HepG2 (cell line): Measurements from ENCODE around the gene OSBPL2. TPM values are rescaled to one million over a fixed set of nuclear protein-coding genes. Genes with fewer than 3 reads are reported as not detected.

Source experiments
- BHLHE40 ChIP-seq: IDR thresholded peaks from 2 replicates; pipeline ENCODE4 v1.6.1; 2011; ENCODE audit warnings: low read length, improper control_type of control experiment
- KIAA2018 ChIP-seq: sonication (generic); formaldehyde crosslinking; IDR thresholded peaks from 2 replicates; pipeline ENCODE4 v1.5.0; 2020; ENCODE audit warnings: mild to moderate bottlenecking, missing genetic modification reagents, borderline replicate concordance
- POLR2AphosphoS2 ChIP-seq: IDR thresholded peaks from 2 replicates; pipeline ENCODE4 v1.6.1; 2011; ENCODE audit warnings: low read depth, low read length, improper control_type of control experiment
- RORA ChIP-seq: sonication (generic); formaldehyde crosslinking; IDR thresholded peaks from 2 replicates; pipeline ENCODE4 v1.5.0; 2020; ENCODE audit warnings: mild to moderate bottlenecking, missing genetic modification reagents, moderate library complexity
- XBP1 ChIP-seq: sonication (generic); formaldehyde crosslinking; IDR thresholded peaks from 2 replicates; pipeline ENCODE4 v1.5.0; 2020; ENCODE audit warnings: missing genetic modification reagents
- ZBTB40 ChIP-seq, 2 experiments: fragments of 450-650 bp in 1 of 2; sonication (generic) in 1 of 2; formaldehyde crosslinking in 1 of 2; IDR thresholded peaks; 2 replicates each; pipeline versions ENCODE4 v1.6.1 to v1.8.0; 2016 to 2022; ENCODE audit warnings: antibody characterized with exemption in 1 of 2, mild to moderate bottlenecking in 1 of 2, missing genetic modification reagents in 1 of 2
- polyA plus RNA-seq, 8 experiments: library from polyadenylated mRNA; depleted of rRNA in 3 of 8; stranded (reverse) in 7 of 8; unstranded in 1 of 8; fragments of >200 nt; fragmentation: Illumina TruSeq in 4 of 8; extraction: Trizol in 4 of 8; gene quantifications; 2 replicates each; pipeline versions ENCODE4 v1.2.1 to v1.2.3, GENCODE V29; 2011 to 2016; ENCODE audit warnings: low read depth in 4 of 8, missing spikeins in 1 of 8, mixed read lengths in 1 of 8; ENCODE audit not compliant: insufficient read depth in 1 of 8
- total RNA-seq, 5 experiments: library from RNA; depleted of rRNA; stranded (reverse); fragments of >200 nt; fragmentation: Illumina TruSeq; extraction: Trizol; gene quantifications; 2 replicates each; pipeline ENCODE4 v1.2.3, GENCODE V29; 2016; ENCODE audit warnings: low read depth in 1 of 5

Gene OSBPL2
- total and polyA plus RNA-seq, 2 of the 13 experiments (the other 11 are each of a cell fraction or from before 2014, with no cell fraction given) = 18.5 to 37.4 TPM

- TF ChIP-seq ZBTB40 (IDR thresholded peaks at IDR 0.05) (no peak), ZBTB40 (CRISPR knock-in tag; IDR thresholded peaks at IDR 0.05) (no peak), RORA (CRISPR knock-in tag) (no peak), BHLHE40 (no peak), XBP1 (no peak), KIAA2018 (CRISPR knock-in tag) (no peak), POLR2AphosphoS2 (no peak)
Observed at GRCh38 chr20:62223571-62223970, 14.8 kb upstream of the OSBPL2 start (continued).
